ENCODE results near the gene TECPR1.

Gene TECPR1

DNA sequence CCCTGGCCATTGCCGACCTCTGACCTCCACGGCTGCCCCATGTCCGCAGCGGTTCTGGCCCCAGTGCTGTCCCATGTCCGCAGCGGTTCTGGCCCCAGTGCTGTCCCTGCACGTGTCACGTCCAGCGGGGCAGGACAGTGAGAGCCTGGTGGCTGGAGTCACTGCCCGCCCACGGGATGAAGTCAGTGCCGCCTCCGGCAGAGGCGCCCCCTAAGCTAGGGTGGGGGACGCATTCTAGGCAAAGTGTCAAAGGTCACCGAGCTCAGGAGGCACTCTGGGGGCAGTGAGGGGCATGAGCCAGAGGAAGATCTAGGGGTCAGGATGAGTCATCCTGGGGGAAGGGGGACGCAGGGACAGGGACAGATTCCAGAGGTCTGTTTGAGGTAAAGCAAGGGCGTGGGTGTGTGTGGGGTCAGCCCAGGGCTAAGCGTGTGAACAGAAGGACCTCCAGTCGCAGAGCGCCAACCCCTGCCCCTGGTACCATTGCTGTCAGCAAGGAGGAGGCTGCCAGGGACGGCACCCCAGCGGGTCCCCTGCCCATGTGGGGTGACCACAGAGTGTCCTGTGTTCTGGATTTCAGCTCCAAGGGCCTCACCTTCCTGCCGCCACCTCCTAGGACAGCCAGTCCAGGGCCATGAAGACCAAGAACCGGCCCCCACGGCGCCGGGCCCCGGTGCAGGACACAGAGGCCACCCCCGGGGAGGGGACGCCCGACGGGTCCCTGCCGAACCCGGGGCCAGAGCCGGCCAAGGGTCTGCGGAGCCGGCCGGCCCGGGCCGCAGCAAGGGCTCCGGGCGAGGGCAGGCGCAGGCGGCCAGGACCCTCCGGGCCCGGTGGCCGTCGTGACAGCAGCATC lies 40.1 kb downstream of the TECPR1 start:
- peak; percentile 31 for DNase-seq (ENCODE audit: low spot score)

- peak; percentile 62 for DNase-seq (ENCODE audit: low spot score)
These were observed 40.8 kb downstream of the TECPR1 start, which contains the start of gene BHLHA15 for GRCh38 chr7:98211221-98211675. Gene BHLHA15 (plus strand): TSS chr7:98211439. CDS start chr7:98212310, 871 bp downstream.

DNA sequence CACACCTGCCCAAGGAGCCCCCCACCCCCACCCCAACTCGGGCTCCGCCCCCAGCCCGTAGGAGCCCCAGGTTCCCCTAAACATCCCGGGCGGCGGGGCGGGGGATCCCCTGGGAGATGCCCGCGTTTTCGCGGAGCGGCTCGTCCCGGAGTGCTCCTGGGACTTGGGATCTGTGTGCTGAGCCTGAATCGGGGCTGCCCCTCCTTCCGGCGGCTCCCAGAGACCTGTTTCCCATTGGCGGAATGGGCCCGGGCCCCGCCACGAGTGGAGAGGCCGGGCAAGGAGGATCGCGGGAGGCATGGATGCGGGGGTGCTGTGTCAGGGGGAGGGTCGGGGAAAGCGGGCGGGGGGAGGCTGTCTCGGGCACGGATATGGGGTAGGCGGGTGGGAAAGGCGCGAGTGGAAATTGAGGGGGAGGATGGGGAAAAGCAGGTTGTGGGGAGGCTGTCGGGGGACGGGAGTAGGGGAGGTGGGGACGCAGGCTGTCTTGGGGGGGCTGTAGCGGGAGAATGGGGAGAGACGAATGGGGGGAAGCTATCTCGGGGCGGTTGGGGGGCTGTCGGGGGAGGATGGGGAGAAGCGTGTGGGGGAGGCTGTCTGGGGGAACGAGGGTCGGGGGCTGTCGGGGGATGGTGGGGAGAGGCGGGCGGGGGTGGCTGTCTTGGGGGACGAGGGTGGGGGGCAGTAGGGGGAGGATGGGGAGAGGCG lies 41.4 kb downstream of the TECPR1 start:
- DNase-seq (ENCODE audit: low spot score) = no peak

- DNase-seq (ENCODE audit: low spot score) = no peak
These were observed 42.7 kb downstream of the TECPR1 start for GRCh38 chr7:98209166-98209920.

DNA sequence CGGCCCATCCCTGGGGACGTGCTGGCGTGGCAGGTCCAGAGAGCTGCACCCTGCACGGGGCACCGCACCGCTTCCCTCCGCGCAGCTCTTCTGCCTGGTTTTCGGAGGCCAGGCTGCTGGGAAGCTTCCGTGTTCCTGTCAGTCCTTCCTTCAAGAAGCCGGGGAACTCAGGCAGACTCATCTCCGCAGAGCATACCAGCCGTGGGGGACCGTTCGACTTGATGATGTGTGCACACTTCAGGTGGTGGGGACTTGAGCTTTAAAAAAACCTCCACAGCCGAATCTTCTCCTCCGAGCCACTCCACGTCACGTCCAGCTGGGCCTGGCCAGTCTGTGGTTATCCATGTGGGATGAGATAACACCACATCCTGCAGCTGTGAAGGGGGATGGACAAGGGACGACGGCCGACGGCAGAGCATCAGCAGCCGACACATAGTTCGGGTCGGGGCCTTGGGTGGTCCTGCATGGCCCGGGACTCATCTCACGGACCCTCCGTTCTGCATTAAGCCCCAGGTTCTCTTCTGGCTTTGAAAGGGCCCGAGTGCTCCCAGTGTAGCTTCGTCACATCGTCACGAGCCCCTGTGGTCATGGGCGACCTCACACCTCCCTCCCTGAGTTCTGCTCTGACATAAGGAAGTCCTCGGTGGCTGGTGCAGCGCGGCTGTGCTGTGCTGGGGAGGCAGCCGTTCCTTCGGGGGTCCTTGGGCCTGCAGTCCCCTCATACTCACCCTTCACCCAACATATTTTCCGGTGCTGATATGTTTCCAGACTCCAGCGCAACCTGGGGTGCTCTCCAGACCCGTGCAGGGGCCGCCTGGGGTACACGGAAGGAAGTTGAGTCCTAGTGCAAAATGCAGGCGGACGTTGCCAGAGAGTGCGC lies 45.3 kb downstream of the TECPR1 start:
- no peak for DNase-seq (ENCODE audit: low spot score)

DNA sequence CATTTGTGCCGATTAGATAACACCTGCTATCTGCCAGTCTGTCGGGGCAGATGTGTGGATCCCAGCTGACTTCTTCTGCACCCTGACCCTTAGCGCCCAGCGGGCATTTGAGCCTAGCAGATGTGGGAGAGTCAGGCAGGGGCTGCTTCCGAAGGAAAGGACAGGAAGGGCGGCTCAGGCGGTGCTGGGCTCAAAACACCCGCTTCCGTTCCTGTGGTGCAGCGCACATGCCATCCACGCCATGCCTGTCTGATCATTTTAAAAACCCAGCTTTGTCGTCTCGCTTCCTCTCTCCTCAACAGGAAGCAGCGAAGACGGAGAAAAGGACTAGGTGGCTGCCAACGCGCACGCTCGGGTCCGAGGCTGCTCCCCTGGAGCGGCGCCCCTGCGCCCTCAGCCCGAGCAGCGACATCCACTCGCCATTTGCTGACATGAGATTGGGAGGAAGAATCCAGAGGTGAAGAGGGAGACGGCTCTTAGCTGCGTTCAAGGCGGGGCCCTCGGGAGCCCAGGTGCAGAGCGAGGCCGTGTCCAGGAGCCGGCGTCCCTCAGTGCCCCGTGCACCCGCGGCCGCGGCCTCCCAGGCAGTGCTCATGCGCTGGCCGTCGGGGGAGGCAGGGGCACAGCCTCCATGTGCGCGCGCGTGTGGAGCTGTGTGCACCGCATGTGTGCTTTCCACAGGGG lies 46.7 kb downstream of the TECPR1 start:
- no peak for DNase-seq (ENCODE audit: low spot score)

DNA sequence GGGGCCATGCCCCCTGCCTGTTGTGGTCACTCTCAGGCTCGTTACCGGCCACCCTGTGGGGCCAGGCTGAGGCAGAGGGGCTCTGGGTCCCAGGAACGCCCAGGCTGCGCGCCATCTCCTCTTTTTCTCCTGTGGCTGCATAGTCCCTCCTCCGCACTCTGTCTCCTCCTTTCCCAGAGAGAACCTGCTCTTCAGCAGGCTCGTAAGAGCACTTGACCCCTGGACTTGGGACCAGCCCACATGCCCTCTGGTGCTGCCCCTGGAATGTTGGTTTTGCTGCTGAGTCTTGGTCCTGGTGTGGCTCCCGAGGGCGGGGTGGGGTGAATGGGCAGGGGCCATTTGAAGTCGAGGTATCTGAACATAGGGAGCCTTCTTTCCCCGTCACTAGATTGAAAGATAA lies 47.4 kb downstream of the TECPR1 start:
- DNase-seq (ENCODE audit: low spot score) = no peak

DNA sequence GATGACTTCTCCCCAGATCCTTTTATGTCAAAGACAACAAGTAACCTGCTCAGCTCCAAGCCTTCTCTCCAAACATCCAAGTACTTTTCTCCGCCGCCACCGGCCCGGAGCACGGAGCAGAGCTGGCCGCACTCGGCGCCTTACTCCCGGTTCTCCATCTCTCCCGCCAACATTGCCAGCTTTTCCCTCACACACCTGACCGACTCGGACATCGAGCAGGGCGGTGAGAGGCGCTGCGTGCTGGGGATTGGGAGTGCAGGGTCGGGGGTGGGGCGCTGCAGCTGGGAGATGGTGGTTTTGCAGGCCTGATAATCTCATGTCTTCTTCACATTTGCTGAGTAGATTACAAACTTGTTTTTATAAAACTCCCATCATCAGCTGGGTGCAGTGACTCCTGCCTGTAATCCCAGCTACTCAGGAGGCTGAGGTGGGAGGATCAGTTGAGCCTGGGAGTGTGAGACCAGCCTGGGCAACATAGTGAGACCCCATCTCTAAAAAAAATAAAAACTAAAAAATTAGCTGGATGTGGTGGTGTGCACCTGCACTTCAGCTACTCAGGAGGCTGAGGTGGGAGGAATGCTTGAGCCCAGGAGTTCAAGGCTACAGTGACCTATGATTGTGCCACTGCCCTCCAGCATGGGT lies 47.9 kb downstream of the TECPR1 start:
- no peak for DNase-seq (ENCODE audit: low spot score)

DNA sequence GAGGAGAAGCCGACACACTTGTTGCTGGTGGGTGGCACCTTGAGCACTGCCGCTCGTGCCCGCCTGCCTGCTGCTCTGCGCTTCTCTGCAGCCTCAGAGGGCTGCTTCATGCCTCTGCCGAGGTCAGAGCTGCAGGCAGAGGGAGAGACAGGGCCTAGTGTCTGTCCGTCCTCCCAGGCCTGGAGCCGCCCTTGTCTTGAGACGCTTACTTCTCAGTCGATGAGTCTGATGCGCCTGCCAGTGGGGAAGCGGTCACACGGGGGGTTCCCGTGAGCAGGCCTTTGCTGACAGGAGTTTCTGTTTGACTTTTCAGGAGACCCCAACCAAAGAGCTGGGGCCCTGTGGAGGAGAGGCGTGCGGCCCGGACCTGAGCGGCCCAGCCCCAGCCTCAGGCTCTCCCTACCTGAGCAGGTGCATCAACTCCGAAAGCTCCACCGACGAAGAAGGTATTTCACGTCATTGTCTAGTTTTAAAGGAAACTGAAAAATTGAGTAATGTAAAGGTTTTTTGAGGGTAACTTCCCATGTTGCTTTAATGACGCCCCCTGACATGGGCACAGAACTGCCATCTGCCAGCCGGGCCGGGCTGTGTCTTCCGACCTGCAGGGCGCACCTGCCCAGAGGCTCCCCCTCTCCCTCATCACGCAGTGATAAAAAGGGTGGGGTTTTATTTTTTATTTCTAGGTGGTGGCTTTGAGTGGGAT lies 48.6 kb downstream of the TECPR1 start:
- DNase-seq (ENCODE audit: low spot score) = no peak

GRCh38 chr7:98202367-98203195 lies 49.5 kb downstream of the TECPR1 start:
- no peak for DNase-seq (ENCODE audit: low spot score)

GRCh38 chr7:98200364-98200763 lies 51.7 kb downstream of the TECPR1 start:
- no peak for DNase-seq (ENCODE audit: low spot score)

DNA sequence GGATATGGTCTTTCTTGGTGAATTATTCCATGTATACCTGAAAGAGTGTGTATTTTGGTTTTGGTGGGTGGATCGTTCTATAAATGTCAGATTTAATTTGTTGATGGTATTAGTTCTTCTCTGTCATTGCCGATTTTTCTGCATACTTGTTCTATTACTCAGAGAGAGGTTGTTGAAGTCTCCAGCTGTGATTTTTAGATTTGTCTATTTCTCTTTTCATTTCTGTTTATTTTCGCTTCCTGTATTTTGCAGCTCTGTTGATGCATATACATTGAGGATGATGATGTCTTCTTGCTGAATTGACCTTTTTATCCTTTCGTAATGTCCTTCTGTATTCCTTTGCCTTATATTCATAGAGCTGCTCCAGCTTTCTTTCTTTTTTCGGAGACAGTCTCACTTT lies 52.9 kb downstream of the TECPR1 start:
- DNase-seq (ENCODE audit: low spot score) = no peak

GRCh38 chr7:98196706-98197605 lies 55.1 kb downstream of the TECPR1 start:
- no peak for DNase-seq (ENCODE audit: low spot score)

DNA sequence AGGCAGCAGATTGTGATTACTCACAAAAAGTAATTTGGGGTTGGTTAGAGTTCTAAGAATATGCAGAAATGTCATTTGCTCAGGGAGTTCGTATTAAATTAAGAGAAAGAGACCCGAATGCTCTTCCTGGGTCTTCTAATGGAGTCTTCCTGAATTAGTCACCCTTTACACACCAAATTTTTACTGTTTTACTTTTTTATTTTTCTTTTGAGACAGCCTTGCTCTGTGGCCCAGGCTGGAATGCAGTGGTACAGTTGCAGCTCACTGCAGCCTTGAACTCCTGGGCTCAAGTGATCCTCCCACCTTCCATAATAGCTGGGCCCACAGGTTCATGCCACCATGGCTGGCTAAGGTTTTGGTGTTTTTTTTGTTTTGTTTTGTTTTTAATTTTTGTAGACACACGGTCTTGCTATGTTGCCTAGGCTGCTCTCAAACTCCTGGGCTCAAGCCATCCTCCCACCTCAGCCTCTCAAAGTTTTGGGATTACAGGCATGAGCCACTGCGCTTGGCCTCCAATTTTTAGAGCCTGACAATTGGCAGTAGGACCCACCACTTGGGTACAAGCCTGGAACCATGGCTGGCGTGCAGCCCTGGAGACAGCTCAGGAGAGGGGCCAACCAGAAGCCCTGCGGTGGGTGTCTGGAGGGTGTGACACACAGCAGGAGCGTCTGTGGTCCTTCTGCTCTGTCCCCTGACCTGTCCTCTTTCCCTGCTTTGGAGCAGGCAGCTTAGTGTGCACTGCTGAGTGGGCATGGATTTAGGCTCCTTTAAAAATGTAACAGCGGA lies 57.2 kb downstream of the TECPR1 start:
- DNase-seq (ENCODE audit: low spot score) = no peak

- no peak for DNase-seq (ENCODE audit: low spot score)
These were observed 57.8 kb downstream of the TECPR1 start for GRCh38 chr7:98194186-98194585.

- no peak for DNase-seq (ENCODE audit: low spot score)
These were observed 58.4 kb downstream of the TECPR1 start for GRCh38 chr7:98193474-98194180.

Measured in RKO (cell line).